HEK293 (cell line): ENCODE results near the gene AMBRA1.

Experiments
- AEBP2 ChIP-seq: fragments of 450-650 bp; formaldehyde crosslinking; IDR thresholded peaks from 2 replicates; pipeline ENCODE4 v1.5.1; 2016; ENCODE audit warnings: missing biosample characterization, missing genetic modification characterization, borderline replicate concordance
- ATF2 ChIP-seq: fragments of 450-650 bp; formaldehyde crosslinking; IDR thresholded peaks from 2 replicates; pipeline ENCODE4 v1.5.1; 2016; ENCODE audit warnings: missing biosample characterization, missing genetic modification characterization, low read depth
- CTCF ChIP-seq: fragments of 450-650 bp; formaldehyde crosslinking; IDR thresholded peaks from 2 replicates; pipeline ENCODE4 v1.5.1; 2016; ENCODE audit warnings: missing biosample characterization, missing genetic modification characterization
- KLF7 ChIP-seq: fragments of 450-650 bp; formaldehyde crosslinking; IDR thresholded peaks from 2 replicates; pipeline ENCODE4 v1.5.1; 2016; ENCODE audit warnings: missing biosample characterization, missing genetic modification characterization, borderline replicate concordance
- SCRT1 ChIP-seq: fragments of 450-650 bp; formaldehyde crosslinking; IDR thresholded peaks from 2 replicates; pipeline ENCODE4 v1.5.1; 2016; ENCODE audit warnings: missing biosample characterization, missing genetic modification characterization, borderline replicate concordance
- ZBTB21 ChIP-seq: fragments of 450-650 bp; formaldehyde crosslinking; IDR thresholded peaks from 2 replicates; pipeline ENCODE4 v1.5.1; 2017; ENCODE audit warnings: missing biosample characterization, missing genetic modification characterization
- ZNF174 ChIP-seq: fragments of 450-650 bp; formaldehyde crosslinking; IDR thresholded peaks from 2 replicates; pipeline ENCODE4 v1.5.0; 2017; ENCODE audit warnings: missing biosample characterization, mild to moderate bottlenecking, missing genetic modification characterization
- ZNF2 ChIP-seq: fragments of 450-650 bp; formaldehyde crosslinking; IDR thresholded peaks from 2 replicates; pipeline ENCODE4 v1.5.1; 2016; ENCODE audit warnings: missing biosample characterization, missing genetic modification characterization
- ZNF266 ChIP-seq: fragments of 450-650 bp; formaldehyde crosslinking; IDR thresholded peaks from 2 replicates; pipeline ENCODE4 v1.5.1; 2016; ENCODE audit warnings: missing biosample characterization, missing genetic modification characterization, low read depth
- ZNF274 ChIP-seq, 2 experiments: fragments of 200-500 bp in 1 of 2; fragments of 450-650 bp in 1 of 2; sonication (Bioruptor generic) in 1 of 2; formaldehyde crosslinking in 1 of 2; IDR thresholded peaks; 2 replicates each; pipeline versions ENCODE4 v1.5.1 to v1.6.1; 2014 to 2016; ENCODE audit warnings: borderline replicate concordance in 1 of 2, inconsistent platforms in 1 of 2, low read length in 1 of 2, missing biosample characterization in 1 of 2, missing genetic modification characterization in 1 of 2
- ZNF335 ChIP-seq: fragments of 450-650 bp; formaldehyde crosslinking; conservative IDR thresholded peaks from 2 replicates; pipeline ENCODE4 v1.5.1; 2016; ENCODE audit warnings: missing biosample characterization, missing genetic modification characterization
- ZNF623 ChIP-seq: fragments of 450-650 bp; formaldehyde crosslinking; IDR thresholded peaks from 2 replicates; pipeline ENCODE4 v1.5.1; 2016; ENCODE audit warnings: missing biosample characterization, missing genetic modification characterization
- ZNF660 ChIP-seq: fragments of 450-650 bp; IDR thresholded peaks from 2 replicates; pipeline ENCODE4 v1.5.1; 2018; ENCODE audit warnings: missing biosample characterization, mild to moderate bottlenecking, missing genetic modification characterization
- ZNF843 ChIP-seq: fragments of 450-650 bp; formaldehyde crosslinking; IDR thresholded peaks from 2 replicates; pipeline ENCODE4 v1.5.1; 2016; ENCODE audit warnings: missing biosample characterization, missing genetic modification characterization

GRCh38 chr11:46615756-46616155, 21.9 kb upstream of the AMBRA1 start:
- TF ChIP-seq ZNF335 (no peak), ZNF266 (no peak), CTCF (tag by site-specific recombination) (no peak), ZNF274 (IDR thresholded peaks at IDR 0.05; ENCODE audit: low read length) (no peak), ZNF274 (tag by site-specific recombination; IDR thresholded peaks at IDR 0.05; ENCODE audit: borderline replicate concordance) (no peak), AEBP2 (tag by site-specific recombination) (no peak), SCRT1 (tag by site-specific recombination) (no peak), ZBTB21 (tag by site-specific recombination) (no peak), KLF7 (no peak), ZNF660 (tag by site-specific recombination) (no peak), ZNF174 (tag by site-specific recombination) (no peak), ZNF2 (tag by site-specific recombination) (no peak), ATF2 (tag by site-specific recombination) (no peak), ZNF623 (tag by site-specific recombination) (no peak), ZNF843 (no peak)
